ENCODE results near the gene HIKESHI. TPM values are rescaled to one million over a fixed set of nuclear protein-coding genes. Genes with fewer than 3 reads are reported as not detected.
"Not testable (repeated sequence)": the region's sequence is repeated elsewhere in the genome, so short reads cannot be mapped to it uniquely, and the experiment has no call there.

HIKESHI gene
- total RNA-seq, 2 donors from 2014 or later: 67.5 to 76.3 TPM

GRCh38 chr11:86341382-86341781 lies 39.3 kb downstream of the HIKESHI start:
- Histone ChIP-seq H3K36me3 (ENCODE audit: control insufficient read depth, insufficient read depth, low read length) (peaks cover 37% of the 10 kb centered on the region), H3K27ac (ENCODE audit: low read depth, low read length) (no peak overlapping the region), H3K4me3 (ENCODE audit: low read length) (no peak overlapping the region), H3K4me1 (ENCODE audit: control insufficient read depth, insufficient read depth, low read length) (no peaks in the 10 kb centered on the region), H3K27me3 (ENCODE audit: control insufficient read depth, insufficient read depth, low read length, poor library complexity, severe bottlenecking) (no peaks in the 10 kb centered on the region), H3K9ac (ENCODE audit: extremely low read depth, low read length, poor library complexity, severe bottlenecking) (no peak overlapping the region), H3K9me3 (ENCODE audit: control insufficient read depth, low read length) (peaks cover 5% of the 10 kb centered on the region)
- peak; percentile 44 for TF ChIP-seq CTCF (conservative IDR thresholded peaks at IDR 0.05)
- no peak overlapping the region for H3K4me3 Mint-ChIP-seq
- DNase-seq: no peak
- H3K9me3 Mint-ChIP-seq: peaks cover 7% of the 10 kb centered on the region
- no peaks in the 10 kb centered on the region for H3K27me3 Mint-ChIP-seq (ENCODE audit: insufficient read depth)
- H3K36me3 Mint-ChIP-seq (ENCODE audit: low read depth): peaks cover 53% of the 10 kb centered on the region
- no peak overlapping the region for H3K27ac Mint-ChIP-seq
- WGBS, 2 experiments (ENCODE audit: insufficient coverage in 1 of 2, insufficient read length in 1 of 2): 75 to 92% methylated on average over 1 to 3 of the region's 3 CpGs
- H3K4me1 Mint-ChIP-seq: no peaks in the 10 kb centered on the region

GRCh38 chr11:86346513-86346912 lies 44.5 kb downstream of the HIKESHI start:
- H3K4me3 Mint-ChIP-seq: no peak overlapping the region
- TF ChIP-seq CTCF (conservative IDR thresholded peaks at IDR 0.05): no peak
- Histone ChIP-seq H3K27me3 (ENCODE audit: control insufficient read depth, insufficient read depth, low read length, poor library complexity, severe bottlenecking) (no peaks in the 10 kb centered on the region), H3K27ac (ENCODE audit: low read depth, low read length) (no peak overlapping the region), H3K4me1 (ENCODE audit: control insufficient read depth, insufficient read depth, low read length) (no peaks in the 10 kb centered on the region), H3K36me3 (ENCODE audit: control insufficient read depth, insufficient read depth, low read length) (peaks cover 22% of the 10 kb centered on the region), H3K9ac (ENCODE audit: extremely low read depth, low read length, poor library complexity, severe bottlenecking) (no peak overlapping the region), H3K4me3 (ENCODE audit: low read length) (no peak overlapping the region), H3K9me3 (ENCODE audit: control insufficient read depth, low read length) (no peaks in the 10 kb centered on the region)
- WGBS, 2 experiments (ENCODE audit: insufficient coverage in 1 of 2, insufficient read length in 1 of 2): 93 to 95% methylated on average over 3 of the region's 3 CpGs
- DNase-seq: no peak
- no peaks in the 10 kb centered on the region for H3K4me1 Mint-ChIP-seq
- no peaks in the 10 kb centered on the region for H3K27me3 Mint-ChIP-seq (ENCODE audit: insufficient read depth)
- peaks cover 18% of the 10 kb centered on the region for H3K36me3 Mint-ChIP-seq (ENCODE audit: low read depth)
- peak overlapping the region; percentile 48 for H3K27ac Mint-ChIP-seq
- no peaks in the 10 kb centered on the region for H3K9me3 Mint-ChIP-seq

GRCh38 chr11:86355256-86355655 lies 53.2 kb downstream of the HIKESHI start:
- TF ChIP-seq CTCF (conservative IDR thresholded peaks at IDR 0.05): no peak
- Mint-ChIP-seq H3K4me1 (peaks cover 9% of the 10 kb centered on the region), H3K9me3 (no peaks in the 10 kb centered on the region), H3K27ac (no peak overlapping the region), H3K36me3 (ENCODE audit: low read depth) (peaks cover 1% of the 10 kb centered on the region), H3K4me3 (no peak overlapping the region), H3K27me3 (ENCODE audit: insufficient read depth) (no peaks in the 10 kb centered on the region)
- Histone ChIP-seq H3K27ac (ENCODE audit: low read depth, low read length) (no peak overlapping the region), H3K4me3 (ENCODE audit: low read length) (no peak overlapping the region), H3K27me3 (ENCODE audit: control insufficient read depth, insufficient read depth, low read length, poor library complexity, severe bottlenecking) (no peaks in the 10 kb centered on the region), H3K9me3 (ENCODE audit: control insufficient read depth, low read length) (no peaks in the 10 kb centered on the region), H3K36me3 (ENCODE audit: control insufficient read depth, insufficient read depth, low read length) (no peaks in the 10 kb centered on the region), H3K4me1 (ENCODE audit: control insufficient read depth, insufficient read depth, low read length) (no peaks in the 10 kb centered on the region), H3K9ac (ENCODE audit: extremely low read depth, low read length, poor library complexity, severe bottlenecking) (no peak overlapping the region)
- no peak for DNase-seq
- 89 to 100% methylated on average over 2 to 4 of the region's 4 CpGs for WGBS, 2 experiments (ENCODE audit: insufficient coverage in 1 of 2, insufficient read length in 1 of 2)

GRCh38 chr11:86357412-86357811 lies 55.4 kb downstream of the HIKESHI start:
- not testable (repeated sequence) for H3K4me3 ChIP-seq (ENCODE audit: low read length); DNase-seq; H3K4me1 ChIP-seq (ENCODE audit: control insufficient read depth, insufficient read depth, low read length); H3K4me3 Mint-ChIP-seq; H3K36me3 Mint-ChIP-seq (ENCODE audit: low read depth); H3K27me3 ChIP-seq (ENCODE audit: control insufficient read depth, insufficient read depth, low read length, poor library complexity, severe bottlenecking); H3K9ac ChIP-seq (ENCODE audit: extremely low read depth, low read length, poor library complexity, severe bottlenecking); H3K27ac ChIP-seq (ENCODE audit: low read depth, low read length); H3K27me3 Mint-ChIP-seq (ENCODE audit: insufficient read depth); H3K27ac Mint-ChIP-seq; H3K9me3 ChIP-seq (ENCODE audit: control insufficient read depth, low read length); H3K9me3 Mint-ChIP-seq; H3K36me3 ChIP-seq (ENCODE audit: control insufficient read depth, insufficient read depth, low read length)
- H3K4me1 Mint-ChIP-seq: peaks cover 12% of the 10 kb centered on the region
- 78 to 100% methylated on average over 1 to 4 of the region's 4 CpGs for WGBS, 2 experiments (ENCODE audit: insufficient coverage in 1 of 2, insufficient read length in 1 of 2)

All from endodermal cell (in vitro differentiated cells).